Measurements from ENCODE around the gene MEF2B.

The MEF2B gene

GRCh38 chr19:19170053-19170872, at the start of gene MEF2B:
Gene MEF2B (minus strand): TSS chr19:19170263. CDS start chr19:19150735, 19,528 bp downstream.
- peak; percentile 47 to 67 (median 55) for DNase-seq (ENCODE audit: low read depth in 2 of 3, low spot score in 2 of 3)

GRCh38 chr19:19218911-19219310, 48.8 kb upstream of the MEF2B start:
- DNase-seq (ENCODE audit: low read depth in 2 of 3, low spot score in 2 of 3): no peak

GRCh38 chr19:19217099-19217498, 47.0 kb upstream of the MEF2B start:
- no peak for DNase-seq (ENCODE audit: low read depth in 2 of 3, low spot score in 2 of 3)

- no peak for DNase-seq (ENCODE audit: low read depth in 2 of 3, low spot score in 2 of 3)
Observed at GRCh38 chr19:19215792-19216191, 45.7 kb upstream of the MEF2B start.

GRCh38 chr19:19214892-19215291, 44.8 kb upstream of the MEF2B start:
- DNase-seq (ENCODE audit: low read depth in 2 of 3, low spot score in 2 of 3): no peak

GRCh38 chr19:19214159-19214490, 44.1 kb upstream of the MEF2B start:
- no peak for DNase-seq (ENCODE audit: low read depth in 2 of 3, low spot score in 2 of 3)

GRCh38 chr19:19213426-19214158, 43.5 kb upstream of the MEF2B start:
- DNase-seq (ENCODE audit: low read depth in 2 of 3, low spot score in 2 of 3): no peak

- no peak for DNase-seq (ENCODE audit: low read depth in 2 of 3, low spot score in 2 of 3)
Observed at GRCh38 chr19:19212916-19213315, 42.9 kb upstream of the MEF2B start.

GRCh38 chr19:19211499-19212420, 41.7 kb upstream of the MEF2B start, which contains the start of gene NCAN:
Gene NCAN (plus strand): TSS chr19:19211958. CDS start chr19:19216954, 4,996 bp downstream.
- DNase-seq (ENCODE audit: low read depth in 2 of 3, low spot score in 2 of 3): no peak

GRCh38 chr19:19209372-19209771, 39.3 kb upstream of the MEF2B start:
- DNase-seq (ENCODE audit: low read depth in 2 of 3, low spot score in 2 of 3): no peak

GRCh38 chr19:19207637-19208572, 37.8 kb upstream of the MEF2B start:
- DNase-seq (ENCODE audit: low read depth in 2 of 3, low spot score in 2 of 3): no peak

GRCh38 chr19:19206938-19207337, 36.9 kb upstream of the MEF2B start:
- no peak for DNase-seq (ENCODE audit: low read depth in 2 of 3, low spot score in 2 of 3)

- DNase-seq (ENCODE audit: low read depth in 2 of 3, low spot score in 2 of 3): no peak
Observed at GRCh38 chr19:19205416-19206410, 35.6 kb upstream of the MEF2B start.

GRCh38 chr19:19204181-19204580, 34.1 kb upstream of the MEF2B start:
- DNase-seq (ENCODE audit: low read depth in 2 of 3, low spot score in 2 of 3): no peak

GRCh38 chr19:19203012-19203856, 33.2 kb upstream of the MEF2B start, which contains the start of gene NR2C2AP:
Gene NR2C2AP (minus strand): TSS chr19:19203414. CDS start chr19:19203060, 354 bp downstream.
- peak; percentile 80 to 90 (median 88) for DNase-seq (ENCODE audit: low read depth in 2 of 3, low spot score in 2 of 3)

GRCh38 chr19:19202707-19203011, 32.6 kb upstream of the MEF2B start:
- DNase-seq (ENCODE audit: low read depth in 2 of 3, low spot score in 2 of 3): no peak

GRCh38 chr19:19201697-19202630, 31.9 kb upstream of the MEF2B start:
- DNase-seq (ENCODE audit: low read depth in 2 of 3, low spot score in 2 of 3): no peak
